Measurements from ENCODE around the gene SYS1.

SYS1 gene

GRCh38 chr20:45416917-45417316, 54.0 kb downstream of the SYS1 start:
- no peak for DNase-seq (ENCODE audit: low read depth)
